Panc1 (cell line): Measurements from ENCODE around the gene ALKBH3.

Experiments
- CTCF ChIP-seq: fragments of 450-650 bp; IDR thresholded peaks from 2 replicates; pipeline ENCODE4 v1.5.1; 2017; ENCODE audit warnings: mild to moderate bottlenecking
- POLR2AphosphoS5 ChIP-seq: IDR thresholded peaks from 2 replicates; pipeline ENCODE4 v1.6.1; 2012; ENCODE audit warnings: mild to moderate bottlenecking, low read depth, low read length, moderate library complexity
- REST ChIP-seq, 2 experiments: IDR thresholded peaks; 2 replicates each; pipeline ENCODE4 v1.6.1; 2011 to 2012; ENCODE audit warnings: low read depth in 2 of 2, control low read depth in 1 of 2, low read length in 1 of 2, mild to moderate bottlenecking in 1 of 2, moderate library complexity in 1 of 2; ENCODE audit not compliant: insufficient read depth in 1 of 2
- SIN3A ChIP-seq: IDR thresholded peaks from 2 replicates; pipeline ENCODE4 v1.6.1; 2012; ENCODE audit warnings: low read depth, mild to moderate bottlenecking, low read length, moderate library complexity, borderline replicate concordance; ENCODE audit not compliant: insufficient read depth
- TCF7L2 ChIP-seq: IDR thresholded peaks from 2 replicates; pipeline ENCODE4 v1.6.1; 2011; ENCODE audit warnings: mild to moderate bottlenecking, low read depth, low read length, inconsistent platforms

GRCh38 chr11:43947815-43948214, 67.2 kb downstream of the ALKBH3 start:
- TF ChIP-seq POLR2AphosphoS5 (no peak), REST (IDR thresholded peaks at IDR 0.05; ENCODE audit: insufficient read depth in 1 of 2, low read depth in 2 of 2, low read length in 1 of 2) (no peak), CTCF (no peak), TCF7L2 (no peak), SIN3A (no peak)
